GM06990 (cell line): ENCODE data around the gene CDC42EP1.
"Not testable (repeated sequence)": the region's sequence is repeated elsewhere in the genome, so short reads cannot be mapped to it uniquely, and the experiment has no call there.

Experiments
- DNase-seq: peaks from one replicate; pipeline ENCODE4 v3.0.0-alpha.2; 2011; ENCODE audit not compliant: insufficient read length; ENCODE audit errors: extremely low read depth
- H3K27me3 ChIP-seq: replicated peaks from 2 replicates; pipeline ENCODE4 v1.6.0; 2011; ENCODE audit warnings: low read length; ENCODE audit not compliant: control insufficient read depth, insufficient read depth
- H3K36me3 ChIP-seq: 2 replicates; pipeline ENCODE4 v1.5.1; 2011; ENCODE audit warnings: low read length; ENCODE audit not compliant: control insufficient read depth, insufficient read depth
- H3K4me3 ChIP-seq: replicated peaks from 2 replicates; pipeline ENCODE4 v1.5.1; 2011; ENCODE audit warnings: low read depth, mild to moderate bottlenecking, control low read depth, low read length
- CTCF ChIP-seq: IDR thresholded peaks from 2 replicates; pipeline ENCODE4 v1.5.1; 2011; ENCODE audit warnings: low read length, control low read depth, mild to moderate bottlenecking, inconsistent platforms; ENCODE audit not compliant: insufficient read depth, poor library complexity, severe bottlenecking

CDC42EP1 gene

GRCh38 chr22:37521236-37521739 lies 39.0 kb upstream of the CDC42EP1 start:
- Histone ChIP-seq H3K36me3 (no peaks in the 10 kb centered on the region), H3K4me3 (no peak overlapping the region), H3K27me3 (no peaks in the 10 kb centered on the region; the same call in none of the 2 replicates)
- no peak for TF ChIP-seq CTCF
- DNase-seq: no peak

- no peaks in the 10 kb centered on the region; the same call in none of the 2 replicates for H3K27me3 ChIP-seq
- H3K4me3 ChIP-seq: no peak overlapping the region
These were observed 37.8 kb upstream of the CDC42EP1 start for GRCh38 chr22:37522482-37522881.

GRCh38 chr22:37525073-37525745 lies 35.1 kb upstream of the CDC42EP1 start:
- no peak overlapping the region for H3K4me3 ChIP-seq
- H3K36me3 ChIP-seq: no peaks in the 10 kb centered on the region
- TF ChIP-seq CTCF: no peak
- DNase-seq: no peak
- H3K27me3 ChIP-seq: no peaks in the 10 kb centered on the region; the same call in 1 of the 2 replicates

More at GRCh38 chr22:37522482-37522881, 37.8 kb upstream of the CDC42EP1 start:
- no peaks in the 10 kb centered on the region for H3K36me3 ChIP-seq
- TF ChIP-seq CTCF: no peak
- DNase-seq: no peak

- no peaks in the 10 kb centered on the region; the same call in 1 of the 2 replicates for H3K27me3 ChIP-seq
- no peak overlapping the region for H3K4me3 ChIP-seq
- no peak for DNase-seq
- TF ChIP-seq CTCF: no peak
- no peaks in the 10 kb centered on the region for H3K36me3 ChIP-seq
These were observed 34.4 kb upstream of the CDC42EP1 start for GRCh38 chr22:37525746-37526350.

- TF ChIP-seq CTCF: no peak
- no peaks in the 10 kb centered on the region for H3K36me3 ChIP-seq
- H3K4me3 ChIP-seq: no peak overlapping the region
- no peak for DNase-seq
- H3K27me3 ChIP-seq: no peaks in the 10 kb centered on the region; the same call in 1 of the 2 replicates
These were observed 33.9 kb upstream of the CDC42EP1 start for GRCh38 chr22:37526376-37526775.

GRCh38 chr22:37527081-37527752 lies 33.1 kb upstream of the CDC42EP1 start:
- not testable (repeated sequence) for H3K36me3 ChIP-seq, H3K4me3 ChIP-seq, DNase-seq, H3K27me3 ChIP-seq

GRCh38 chr22:37527952-37528351 lies 32.3 kb upstream of the CDC42EP1 start:
- not testable (repeated sequence) for DNase-seq, H3K27me3 ChIP-seq, H3K4me3 ChIP-seq

More at GRCh38 chr22:37527952-37528351, 32.3 kb upstream of the CDC42EP1 start:
- not testable (repeated sequence) for H3K36me3 ChIP-seq
